ENCODE measurements around the gene PFKFB3.
"Not testable (repeated sequence)": the region's sequence is repeated elsewhere in the genome, so short reads cannot be mapped to it uniquely, and the experiment has no call there.

PFKFB3 gene

GRCh38 chr10:6186894-6187256 lies 15.9 kb upstream of the PFKFB3 start:
- TF ChIP-seq, protein P1, sequence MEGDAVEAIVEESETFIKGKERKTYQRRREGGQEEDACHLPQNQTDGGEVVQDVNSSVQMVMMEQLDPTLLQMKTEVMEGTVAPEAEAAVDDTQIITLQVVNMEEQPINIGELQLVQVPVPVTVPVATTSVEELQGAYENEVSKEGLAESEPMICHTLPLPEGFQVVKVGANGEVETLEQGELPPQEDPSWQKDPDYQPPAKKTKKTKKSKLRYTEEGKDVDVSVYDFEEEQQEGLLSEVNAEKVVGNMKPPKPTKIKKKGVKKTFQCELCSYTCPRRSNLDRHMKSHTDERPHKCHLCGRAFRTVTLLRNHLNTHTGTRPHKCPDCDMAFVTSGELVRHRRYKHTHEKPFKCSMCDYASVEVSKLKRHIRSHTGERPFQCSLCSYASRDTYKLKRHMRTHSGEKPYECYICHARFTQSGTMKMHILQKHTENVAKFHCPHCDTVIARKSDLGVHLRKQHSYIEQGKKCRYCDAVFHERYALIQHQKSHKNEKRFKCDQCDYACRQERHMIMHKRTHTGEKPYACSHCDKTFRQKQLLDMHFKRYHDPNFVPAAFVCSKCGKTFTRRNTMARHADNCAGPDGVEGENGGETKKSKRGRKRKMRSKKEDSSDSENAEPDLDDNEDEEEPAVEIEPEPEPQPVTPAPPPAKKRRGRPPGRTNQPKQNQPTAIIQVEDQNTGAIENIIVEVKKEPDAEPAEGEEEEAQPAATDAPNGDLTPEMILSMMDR (IDR thresholded peaks at IDR 0.05; ENCODE audit: control insufficient read depth, extremely low read depth, insufficient read depth), result no peak
- DNase-seq (ENCODE audit: low read depth), result no peak
- no peak overlapping the region for H3K4me3 ChIP-seq (ENCODE audit: low read depth, low read length)

GRCh38 chr10:6187278-6187677 lies 15.5 kb upstream of the PFKFB3 start:
- TF ChIP-seq, protein P1 (IDR thresholded peaks at IDR 0.05; ENCODE audit: control insufficient read depth, extremely low read depth, insufficient read depth), result no peak
- no peak overlapping the region for H3K4me3 ChIP-seq (ENCODE audit: low read depth, low read length)
- no peak for DNase-seq (ENCODE audit: low read depth)

GRCh38 chr10:6190033-6190432 lies 12.7 kb upstream of the PFKFB3 start:
- H3K4me3 ChIP-seq (ENCODE audit: low read depth, low read length); DNase-seq (ENCODE audit: low read depth): not testable (repeated sequence)

GRCh38 chr10:6191147-6191546 lies 11.6 kb upstream of the PFKFB3 start:
- no peak overlapping the region for H3K4me3 ChIP-seq (ENCODE audit: low read depth, low read length)
- TF ChIP-seq, protein P1 (IDR thresholded peaks at IDR 0.05; ENCODE audit: control insufficient read depth, extremely low read depth, insufficient read depth), result no peak
- no peak for DNase-seq (ENCODE audit: low read depth)

DNA sequence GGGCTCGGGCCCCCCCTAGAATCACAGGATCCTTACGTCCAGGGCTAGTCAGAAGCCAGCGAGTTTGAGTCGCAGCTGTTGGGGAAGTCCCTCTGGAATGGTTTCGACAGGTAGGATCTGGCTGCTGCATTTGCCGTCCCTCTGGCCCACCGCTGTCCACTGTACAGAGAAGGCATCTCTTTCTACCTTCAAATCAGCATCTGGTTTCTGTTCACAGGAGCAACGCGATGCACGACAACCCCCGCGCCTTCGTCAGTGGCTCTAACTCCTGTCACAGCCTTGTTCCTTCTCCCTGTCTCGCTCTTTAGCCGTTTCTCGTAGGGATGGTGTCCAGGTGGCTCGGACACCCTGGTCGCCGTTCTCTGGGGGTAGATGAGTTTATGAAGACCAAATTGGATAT lies 11.2 kb upstream of the PFKFB3 start:
- H3K4me3 ChIP-seq (ENCODE audit: low read depth, low read length), result no peak overlapping the region
- TF ChIP-seq, protein P1 (IDR thresholded peaks at IDR 0.05; ENCODE audit: control insufficient read depth, extremely low read depth, insufficient read depth), result no peak
- no peak for DNase-seq (ENCODE audit: low read depth)

DNA sequence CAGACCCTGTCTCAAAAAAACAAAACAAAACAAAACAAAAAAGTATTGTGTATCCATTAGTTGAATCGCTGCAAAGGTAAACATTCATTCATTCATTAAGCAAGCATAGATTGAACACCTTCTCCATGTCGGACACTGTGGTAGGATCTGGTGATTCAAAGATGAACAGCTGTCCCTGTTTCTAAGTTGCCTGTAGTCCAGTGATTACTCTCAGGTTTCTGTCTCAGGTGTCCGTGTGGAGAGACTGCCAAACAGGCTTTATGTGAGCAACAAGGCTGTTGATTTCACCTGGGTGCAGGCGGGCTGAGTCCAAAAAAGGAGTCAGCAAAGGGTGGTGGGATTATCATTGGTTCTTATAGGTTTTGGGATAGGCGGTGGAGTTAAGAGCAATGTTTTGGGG lies 9.4 kb upstream of the PFKFB3 start:
- H3K4me3 ChIP-seq (ENCODE audit: low read depth, low read length); DNase-seq (ENCODE audit: low read depth): not testable (repeated sequence)

DNA sequence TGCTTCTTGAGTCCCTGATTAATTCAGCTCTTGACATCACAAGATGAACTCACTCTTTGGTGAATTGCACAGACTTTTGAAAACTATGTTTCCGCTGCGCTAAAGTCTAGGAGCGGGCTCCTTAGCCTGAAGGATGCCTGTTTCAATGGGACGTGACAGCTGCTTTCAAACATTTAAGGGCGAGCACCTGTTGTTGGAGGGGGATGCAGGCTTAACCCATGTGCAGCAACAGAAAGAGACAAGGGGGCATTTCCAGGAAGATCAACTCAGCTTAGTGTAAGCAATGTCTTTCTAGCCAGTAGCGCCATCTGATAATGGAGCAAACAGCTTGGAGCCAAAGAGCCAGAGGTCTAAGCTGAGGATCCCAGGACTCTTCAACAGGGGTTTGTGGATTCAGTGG lies 8.4 kb upstream of the PFKFB3 start:
- TF ChIP-seq, protein P1 (IDR thresholded peaks at IDR 0.05; ENCODE audit: control insufficient read depth, extremely low read depth, insufficient read depth), result no peak
- DNase-seq (ENCODE audit: low read depth), result no peak
- H3K4me3 ChIP-seq (ENCODE audit: low read depth, low read length), result no peak overlapping the region

DNA sequence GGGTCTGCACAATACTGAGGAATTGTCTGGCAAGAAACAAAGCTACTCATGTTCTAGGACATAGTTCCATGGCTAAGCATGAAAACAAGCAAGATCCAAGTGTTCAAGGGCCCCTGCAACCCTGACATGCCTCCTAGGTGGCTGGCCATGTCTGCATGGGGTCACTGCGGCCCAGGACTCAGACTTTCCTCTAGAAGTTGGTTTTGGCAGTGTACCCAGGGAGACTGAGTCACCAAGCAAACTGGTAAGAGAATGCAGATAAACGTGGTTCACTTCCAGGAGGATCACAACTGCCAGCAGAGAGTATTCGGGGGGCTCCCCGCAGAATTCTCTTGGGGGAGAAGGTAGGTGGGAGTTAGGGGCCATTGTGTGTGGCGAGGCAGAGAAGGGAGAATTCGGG lies 7.4 kb upstream of the PFKFB3 start:
- TF ChIP-seq, protein P1 (IDR thresholded peaks at IDR 0.05; ENCODE audit: control insufficient read depth, extremely low read depth, insufficient read depth), result no peak
- H3K4me3 ChIP-seq (ENCODE audit: low read depth, low read length), result no peak overlapping the region
- no peak for DNase-seq (ENCODE audit: low read depth)

All from LNCaP clone FGC (cell line).